Measurements from ENCODE around the gene DDX24. TPM values are rescaled to one million over a fixed set of nuclear protein-coding genes. Genes with fewer than 3 reads are reported as not detected.

Gene DDX24
- total and polyA plus RNA-seq, 9 of the 15 experiments (the other 6 are each of a cell fraction or from before 2014, with no cell fraction given): 82.4 to 175 (median 122) TPM

DNA sequence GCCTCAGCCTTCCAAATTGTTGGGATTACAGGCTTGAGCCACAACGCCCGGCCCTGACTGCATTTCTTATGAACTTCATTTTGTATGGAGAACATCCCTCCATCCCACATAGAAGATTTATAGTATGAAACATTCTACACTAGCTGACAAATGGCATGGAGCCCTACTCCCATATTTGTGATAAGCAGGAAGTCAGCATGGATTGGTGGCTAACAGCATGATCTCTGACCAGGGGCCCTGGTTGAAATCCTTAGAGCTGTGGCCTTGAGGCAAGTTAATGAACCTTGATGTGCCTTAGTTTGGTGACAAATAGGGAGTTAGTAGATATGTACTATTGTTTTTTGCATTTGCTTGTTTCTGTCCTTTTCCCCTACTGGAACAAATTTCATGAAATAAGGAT lies 12.4 kb upstream of the DDX24 start:
- no CpG with 5 or more reads among the region's 2 CpGs for WGBS (ENCODE audit: insufficient coverage, low coverage, missing lambda C conversion rate)
- no peaks in the 10 kb centered on the region; a peak in 1 of 5 replicates for H3K4me1 ChIP-seq (replicated peaks in 1 of 2; ENCODE audit: control insufficient read depth in 2 of 2, insufficient read depth in 2 of 2, low read length in 2 of 2)
- H3K4me3 ChIP-seq: no peak overlapping the region
- CTCF ChIA-PET (ENCODE audit: low intra/inter-chr PET ratio): no interaction called here
- no peak overlapping the region for H3K27ac ChIP-seq (ENCODE audit: extremely low read depth, low read depth, low read length)
- H3K4me2 ChIP-seq (ENCODE audit: insufficient read depth, low read length): no peak overlapping the region
- H3K79me2 ChIP-seq (ENCODE audit: control insufficient read depth, insufficient read depth, low read length): no peaks in the 10 kb centered on the region
- H3K9ac ChIP-seq (ENCODE audit: insufficient read depth in 1 of 2, low read depth in 2 of 2, low read length in 2 of 2): no peak overlapping the region
- no peaks in the 10 kb centered on the region for H3K36me3 ChIP-seq (ENCODE audit: control insufficient read depth, insufficient read depth, low read length)
- intact Hi-C loops (cut with micrococcal nuclease) (no loop called here), in situ Hi-C loops (cut with MboI) (no loop called here)
- H3K27me3 ChIP-seq (ENCODE audit: control insufficient read depth in 2 of 2, insufficient read depth in 2 of 2, low read length in 2 of 2): no peaks in the 10 kb centered on the region
- ATAC-seq: no peak
- TF ChIP-seq, protein P1, sequence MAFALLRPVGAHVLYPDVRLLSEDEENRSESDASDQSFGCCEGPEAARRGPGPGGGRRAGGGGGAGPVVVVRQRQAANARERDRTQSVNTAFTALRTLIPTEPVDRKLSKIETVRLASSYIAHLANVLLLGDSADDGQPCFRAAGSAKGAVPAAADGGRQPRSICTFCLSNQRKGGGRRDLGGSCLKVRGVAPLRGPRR (CRISPR knock-in tag; IDR thresholded peaks at IDR 0.05): no peak
- no peak for TF ChIP-seq NFE2 (IDR thresholded peaks at IDR 0.05; ENCODE audit: low read depth)
- TF ChIP-seq KLF16 (IDR thresholded peaks at IDR 0.05): no peak
- no peaks in the 10 kb centered on the region for H3K9me3 ChIP-seq (replicated peaks; ENCODE audit: control insufficient read depth, insufficient read depth, low read depth, low read length)
- POLR2A ChIA-PET: interaction anchor here (1.2 kb wide), 1 partner anchor 10 kb away, joined by 3 read pairs; no protein-coding TSS in a partner anchor
- no peak overlapping the region for H2AFZ ChIP-seq (ENCODE audit: low read depth, low read length)
- H4K20me1 ChIP-seq (replicated peaks; ENCODE audit: control insufficient read depth, insufficient read depth, low read length): no peaks in the 10 kb centered on the region
- no peaks in the 10 kb centered on the region for H3K9me1 ChIP-seq (ENCODE audit: control insufficient read depth, insufficient read depth, low read length)
- DNase-seq (ENCODE audit: extremely low read depth in 1 of 4, low spot score in 3 of 4): no peak
- BruUV-seq (replicated peaks): no TSS peak
- no peak for FAIRE-seq

GRCh38 chr14:94089479-94089878 lies 8.5 kb upstream of the DDX24 start:
- intact Hi-C loops (cut with micrococcal nuclease): no loop called here
- H3K4me1 ChIP-seq (replicated peaks in 1 of 2; ENCODE audit: control insufficient read depth in 2 of 2, insufficient read depth in 2 of 2, low read length in 2 of 2): peaks cover 0 to 3% of the 10 kb centered on the region in 2 experiments; a peak in 2 of 5 replicates
- TF ChIP-seq MAX (CRISPR knock-in tag; IDR thresholded peaks at IDR 0.05) (no peak), POLR2A (conservative IDR thresholded peaks at IDR 0.05) (no peak), CXXC5 (CRISPR knock-in tag; IDR thresholded peaks at IDR 0.05) (peak; percentile 27; the same call in 1 of the 2 replicates), THAP12 (CRISPR knock-in tag; IDR thresholded peaks at IDR 0.05) (no peak), ZSCAN29 (IDR thresholded peaks at IDR 0.05) (no peak), BCLAF1 (IDR thresholded peaks at IDR 0.05; ENCODE audit: borderline replicate concordance in 1 of 2, control insufficient read depth in 1 of 2, low read depth in 2 of 2, low read length in 1 of 2) (no peak), SMAD4 (CRISPR knock-in tag; conservative IDR thresholded peaks at IDR 0.05) (0 out of 2 replicates have a peak, but pooled peaks have one; percentile 58)

More at GRCh38 chr14:94089479-94089878, 8.5 kb upstream of the DDX24 start:
- DNase-seq (ENCODE audit: extremely low read depth in 1 of 4, low spot score in 3 of 4): no peak
- no peak for FAIRE-seq
- Histone ChIP-seq H4K20me1 (replicated peaks; ENCODE audit: control insufficient read depth, insufficient read depth, low read length) (no peaks in the 10 kb centered on the region), H3K27ac (ENCODE audit: extremely low read depth, low read depth, low read length) (no peak overlapping the region), H3K27me3 (ENCODE audit: control insufficient read depth in 2 of 2, insufficient read depth in 2 of 2, low read length in 2 of 2) (no peaks in the 10 kb centered on the region), H3K9me3 (replicated peaks; ENCODE audit: control insufficient read depth, insufficient read depth, low read depth, low read length) (no peaks in the 10 kb centered on the region; the same call in 1 of the 2 replicates), H3K9ac (ENCODE audit: insufficient read depth in 1 of 2, low read depth in 2 of 2, low read length in 2 of 2) (no peak overlapping the region), H3K4me2 (ENCODE audit: insufficient read depth, low read length) (no peak overlapping the region), H2AFZ (ENCODE audit: low read depth, low read length) (no peak overlapping the region), H3K4me3 (no peak overlapping the region), H3K9me1 (ENCODE audit: control insufficient read depth, insufficient read depth, low read length) (no peaks in the 10 kb centered on the region), H3K79me2 (ENCODE audit: control insufficient read depth, insufficient read depth, low read length) (peaks cover 7% of the 10 kb centered on the region; the same call in 2 of the 3 replicates), H3K36me3 (ENCODE audit: control insufficient read depth, insufficient read depth, low read length) (no peaks in the 10 kb centered on the region)
- in situ Hi-C loops (cut with MboI): no loop called here
- BruUV-seq (replicated peaks): no TSS peak
- ATAC-seq: no peak
- ChIA-PET POLR2A (interaction anchor here (1.0 kb wide), 1 partner anchor 11 kb away, joined by 3 read pairs; no protein-coding TSS in a partner anchor), CTCF (ENCODE audit: low intra/inter-chr PET ratio) (no interaction called here)
- 55% methylated on average over 4 of the region's 4 CpGs for WGBS (ENCODE audit: insufficient coverage, low coverage, missing lambda C conversion rate)
